Germinal center (tissue), 1 donor: Measurements from ENCODE around the gene SOCS4.
A peak's percentile ranks its signal among the peaks of the same experiment; 100 is the strongest.
"Not testable (repeated sequence)": the region's sequence is repeated elsewhere in the genome, so short reads cannot be mapped to it uniquely, and the experiment has no call there.

Source experiments
- DNase-seq: peaks from one replicate; pipeline ENCODE4 v3.0.0; 2012; ENCODE audit warnings: mixed read lengths, low spot score

SOCS4 gene, protein sequence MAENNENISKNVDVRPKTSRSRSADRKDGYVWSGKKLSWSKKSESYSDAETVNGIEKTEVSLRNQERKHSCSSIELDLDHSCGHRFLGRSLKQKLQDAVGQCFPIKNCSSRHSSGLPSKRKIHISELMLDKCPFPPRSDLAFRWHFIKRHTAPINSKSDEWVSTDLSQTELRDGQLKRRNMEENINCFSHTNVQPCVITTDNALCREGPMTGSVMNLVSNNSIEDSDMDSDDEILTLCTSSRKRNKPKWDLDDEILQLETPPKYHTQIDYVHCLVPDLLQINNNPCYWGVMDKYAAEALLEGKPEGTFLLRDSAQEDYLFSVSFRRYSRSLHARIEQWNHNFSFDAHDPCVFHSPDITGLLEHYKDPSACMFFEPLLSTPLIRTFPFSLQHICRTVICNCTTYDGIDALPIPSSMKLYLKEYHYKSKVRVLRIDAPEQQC

DNA sequence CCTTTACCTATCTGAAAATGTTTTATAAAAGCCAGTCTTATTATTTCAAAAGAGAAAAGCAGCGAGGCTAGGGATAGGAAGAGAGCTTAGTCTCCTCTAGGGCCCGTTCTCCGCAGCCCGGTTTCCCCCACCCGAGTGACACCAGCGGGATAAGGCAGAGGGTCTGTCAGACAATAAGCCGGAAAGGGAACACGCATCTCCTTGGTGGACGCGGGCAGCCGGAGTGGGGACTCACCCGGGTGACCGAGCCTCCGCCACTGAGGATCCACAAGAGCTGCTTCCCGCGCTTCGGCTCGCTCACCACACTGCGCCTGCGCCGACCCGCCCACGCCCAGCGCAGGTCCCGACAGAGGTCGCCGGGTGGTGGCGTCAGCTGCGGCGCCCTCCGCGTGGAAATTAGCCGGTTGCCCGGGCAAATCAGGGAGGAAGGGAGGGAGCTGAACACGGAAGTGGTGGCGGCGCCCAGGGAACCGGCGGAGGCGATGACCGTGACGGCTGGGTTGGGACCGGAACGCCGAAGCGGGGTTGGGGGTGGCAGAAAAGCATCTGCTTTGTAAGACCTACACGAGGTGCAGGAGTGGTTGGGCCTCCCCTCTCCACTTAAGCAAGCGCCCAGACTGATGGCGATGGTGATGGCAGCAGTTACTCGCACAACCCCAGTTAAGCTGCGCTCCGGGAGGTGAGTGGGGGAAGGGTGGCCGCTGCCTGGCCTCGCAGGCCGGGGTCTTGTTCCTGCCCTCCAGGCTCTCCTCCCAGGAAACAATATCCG is at the start of gene SOCS4, which contains the start of gene WDHD1:
TSS of gene SOCS4 (plus strand) at position 444 of the 769 bp plus-strand sequence. CDS start 15,806 bp downstream, outside the sequence.
TSS of gene WDHD1 (minus strand) at position 307 of the 769 bp plus-strand sequence. CDS start 312 bp downstream, outside the sequence.
- peak; percentile 93 for DNase-seq

DNA sequence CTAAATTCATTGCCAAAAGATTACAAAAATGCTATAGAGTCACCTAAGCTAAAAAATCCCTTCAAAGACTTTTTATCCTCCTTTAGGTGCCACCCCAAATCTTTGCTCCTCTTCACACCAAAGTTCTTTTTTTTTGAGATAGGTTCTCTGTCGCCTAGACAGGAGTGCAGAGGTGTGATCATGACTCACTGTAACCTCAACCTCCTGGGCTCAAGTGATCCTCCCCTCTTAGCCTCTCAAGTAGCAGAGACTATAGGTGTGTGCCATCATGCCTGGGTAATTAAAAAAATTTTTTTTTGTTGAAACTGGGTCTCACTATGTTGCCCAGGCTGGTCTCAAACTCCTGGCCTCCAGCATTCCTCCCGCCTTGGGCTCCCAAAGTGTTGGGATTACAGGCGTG is 48.0 kb upstream of the SOCS4 start:
- no peak for DNase-seq

DNA sequence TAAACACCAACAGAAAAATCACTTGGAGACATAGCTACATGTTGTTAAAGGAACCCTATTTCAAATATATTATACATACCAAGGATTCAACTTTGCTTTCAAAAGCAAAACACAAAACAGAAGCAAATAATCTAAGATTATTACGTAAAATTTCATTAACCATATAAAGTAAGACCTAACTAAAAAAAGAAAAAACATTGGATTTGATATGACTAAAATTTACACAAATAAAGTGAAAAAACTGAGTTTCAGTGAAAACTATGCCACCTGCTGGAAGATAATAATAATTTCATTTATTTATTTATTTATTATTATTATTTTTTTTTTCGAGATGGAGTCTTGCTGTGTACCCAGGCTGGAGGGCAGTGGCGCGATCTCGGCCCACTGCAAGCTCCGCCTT is 45.3 kb upstream of the SOCS4 start:
- DNase-seq, result no peak

DNA sequence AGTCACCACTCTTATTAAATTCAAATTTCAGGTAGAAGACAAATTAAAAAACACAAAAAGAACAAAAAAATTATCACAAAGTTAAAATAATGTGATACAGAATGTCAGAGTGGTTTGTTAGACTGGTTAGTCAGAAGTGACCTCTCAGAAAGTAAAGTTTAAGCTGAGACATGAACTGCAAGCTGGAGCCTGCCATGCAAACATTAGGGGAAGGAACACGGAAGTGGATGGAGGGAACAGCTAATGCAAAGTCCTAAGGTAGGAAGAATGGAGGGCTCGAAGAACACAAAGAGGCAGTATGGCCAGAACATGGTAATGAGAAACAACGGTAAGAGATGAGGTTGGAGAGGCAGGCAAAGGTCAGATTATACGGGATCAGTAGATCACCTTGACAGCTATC is 41.9 kb upstream of the SOCS4 start:
- no peak for DNase-seq

DNA sequence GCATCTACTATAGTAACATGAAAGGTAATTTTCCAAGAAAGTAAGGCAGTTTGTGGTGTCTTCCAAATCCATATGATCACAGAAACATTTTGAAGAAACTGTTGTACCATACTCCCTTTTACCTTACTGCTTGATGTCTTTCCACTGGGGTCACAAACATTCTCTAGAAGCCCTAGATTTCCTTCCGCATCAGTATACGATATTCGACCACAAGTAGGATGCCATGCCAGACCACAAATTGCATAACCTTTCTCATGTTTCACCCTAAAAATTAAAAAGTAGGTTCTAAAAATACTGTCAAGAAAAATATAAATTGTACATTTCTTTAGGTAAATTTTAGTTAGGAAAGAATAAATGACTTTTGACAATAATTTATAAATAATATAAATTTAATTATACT is 26.7 kb upstream of the SOCS4 start:
- DNase-seq, result no peak

DNA sequence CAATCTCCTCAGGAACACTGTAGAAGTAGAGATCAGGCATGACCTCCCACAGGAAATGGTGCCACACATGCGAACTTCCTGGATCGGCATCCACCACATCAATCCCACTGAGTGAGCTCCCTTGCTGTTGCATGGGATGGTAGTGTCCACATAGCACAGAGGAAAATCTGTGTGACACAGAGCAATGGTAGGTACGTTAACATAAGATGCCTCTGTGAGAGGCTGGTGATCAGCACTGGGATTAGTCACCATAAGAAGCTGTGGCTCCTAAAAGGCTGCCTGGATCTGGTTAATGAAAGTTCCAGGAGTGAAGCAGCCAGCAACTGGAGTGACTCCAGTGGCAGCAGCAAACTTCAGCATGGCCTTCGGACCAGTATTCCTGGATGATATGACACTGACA is 22.0 kb upstream of the SOCS4 start:
- DNase-seq, result no peak

DNA sequence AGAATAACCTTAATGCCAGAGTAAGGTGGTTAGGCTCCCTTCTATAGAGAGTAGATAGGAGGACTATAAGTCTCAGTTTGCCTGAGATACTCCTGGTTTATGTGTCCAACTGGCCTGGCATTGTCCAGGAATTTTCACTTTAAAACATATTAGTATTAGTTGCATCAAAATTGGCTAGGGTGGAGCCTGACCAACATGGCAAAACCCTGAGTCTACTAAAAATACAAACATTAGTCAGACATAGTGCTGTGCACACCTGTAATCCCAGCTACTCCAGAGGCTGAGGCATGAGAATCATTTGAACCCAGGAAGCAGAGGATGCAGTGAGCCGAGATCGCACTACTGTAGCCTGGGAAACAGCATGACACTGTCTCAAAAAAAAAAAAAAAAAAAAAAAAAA is 12.0 kb upstream of the SOCS4 start:
- no peak for DNase-seq

DNA sequence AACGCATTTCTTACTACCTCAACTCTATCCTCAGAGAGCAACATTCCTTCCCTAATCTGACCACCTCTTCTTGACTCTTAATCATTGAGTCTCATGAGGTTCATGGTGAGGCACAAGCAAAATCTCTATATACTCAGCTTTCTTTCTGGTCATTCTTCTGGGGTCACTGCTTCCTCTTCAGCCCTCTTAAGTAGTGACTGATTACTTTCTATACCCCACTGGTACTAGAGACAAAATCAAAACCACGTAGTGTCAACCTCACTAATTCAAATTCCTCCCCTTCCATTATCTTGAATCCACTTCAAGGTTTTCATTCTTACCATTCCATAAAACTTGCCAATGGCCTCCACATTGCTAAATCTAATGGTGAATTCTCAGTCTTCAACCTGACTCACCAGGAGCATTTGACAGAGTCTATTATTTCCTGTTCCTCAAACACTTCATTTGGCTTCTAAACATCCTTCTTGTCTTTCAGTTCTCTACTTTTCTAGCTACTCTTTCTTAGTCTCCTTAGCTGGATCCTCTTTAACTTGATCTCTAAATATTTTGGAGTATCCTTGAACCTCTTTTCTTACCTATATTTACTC is 7.0 kb upstream of the SOCS4 start:
- DNase-seq, result no peak

DNA sequence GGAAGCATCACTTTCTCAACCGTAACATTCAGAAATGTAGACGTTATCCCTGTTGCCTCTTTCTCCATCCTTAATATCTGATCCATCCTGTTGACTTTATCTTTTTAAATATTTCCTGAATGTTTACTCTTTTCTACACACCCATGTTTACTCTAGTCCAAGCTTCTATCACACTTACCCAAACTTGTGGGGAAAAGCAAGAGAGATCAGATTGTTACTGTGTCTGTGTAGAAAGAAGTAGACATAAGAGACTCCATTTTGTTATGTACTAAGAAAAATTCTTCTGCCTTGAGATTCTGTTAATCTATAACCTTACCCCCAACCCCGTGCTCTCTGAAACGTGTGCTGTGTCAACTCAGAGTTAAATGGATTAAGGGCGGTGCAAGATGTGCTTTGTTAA is 2.7 kb upstream of the SOCS4 start:
- DNase-seq, result not testable (repeated sequence)

DNA sequence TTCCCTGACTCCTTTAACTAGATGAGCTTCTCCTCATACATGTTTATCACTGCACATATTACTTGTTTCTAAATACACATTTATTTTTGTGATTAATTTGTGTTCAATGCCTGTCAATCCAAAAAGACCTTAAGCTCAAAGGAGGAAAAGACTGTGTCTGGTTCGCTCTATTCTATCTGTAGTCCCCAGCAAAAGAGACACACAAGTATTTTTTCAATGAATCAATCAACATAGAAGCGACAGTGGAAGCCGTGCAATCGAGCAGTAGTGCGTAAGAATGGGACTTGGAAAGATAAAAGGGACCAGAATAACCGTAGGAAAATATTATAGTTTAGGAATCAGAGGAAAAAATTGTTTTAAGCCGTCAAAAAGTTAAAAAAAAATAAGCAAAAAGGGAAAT is 1.1 kb upstream of the SOCS4 start:
- no peak for DNase-seq

DNA sequence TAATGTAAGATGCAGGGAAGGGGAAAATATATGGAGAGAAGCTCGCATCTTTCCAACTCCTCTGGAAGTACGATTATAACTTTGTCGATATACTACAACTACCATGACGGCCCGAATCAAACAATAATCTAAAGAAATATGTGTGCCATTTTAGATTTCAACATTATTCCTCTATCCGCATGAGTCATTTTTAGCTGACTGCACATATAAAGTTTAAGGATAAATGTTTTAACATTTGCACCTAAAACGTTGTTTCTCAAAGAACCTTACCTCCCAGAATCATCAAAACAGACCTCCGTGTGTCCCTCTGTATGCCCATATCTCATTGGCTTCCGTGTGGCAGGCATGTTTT is 619 bp upstream of the SOCS4 start:
- DNase-seq, result no peak

DNA sequence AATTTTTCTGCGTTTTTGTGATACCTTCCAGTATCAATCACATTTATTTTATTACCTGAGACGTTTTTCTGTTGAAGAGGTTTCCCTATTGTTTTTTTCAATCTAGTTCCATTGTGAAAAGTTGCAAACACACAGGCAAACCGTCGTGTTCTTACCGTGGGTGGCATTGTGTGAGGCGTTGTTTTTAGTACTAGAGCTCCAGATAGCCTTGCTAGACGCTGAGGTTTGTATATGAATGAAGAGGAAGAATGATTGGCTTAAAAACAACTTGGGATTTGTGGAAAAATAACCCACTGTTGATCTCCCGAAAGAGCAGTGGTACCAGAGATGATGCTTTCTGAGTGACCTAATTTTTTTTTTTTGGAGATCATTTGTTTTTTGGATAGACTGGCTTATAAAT is 1.0 kb downstream of the SOCS4 start:
- DNase-seq, result no peak

DNA sequence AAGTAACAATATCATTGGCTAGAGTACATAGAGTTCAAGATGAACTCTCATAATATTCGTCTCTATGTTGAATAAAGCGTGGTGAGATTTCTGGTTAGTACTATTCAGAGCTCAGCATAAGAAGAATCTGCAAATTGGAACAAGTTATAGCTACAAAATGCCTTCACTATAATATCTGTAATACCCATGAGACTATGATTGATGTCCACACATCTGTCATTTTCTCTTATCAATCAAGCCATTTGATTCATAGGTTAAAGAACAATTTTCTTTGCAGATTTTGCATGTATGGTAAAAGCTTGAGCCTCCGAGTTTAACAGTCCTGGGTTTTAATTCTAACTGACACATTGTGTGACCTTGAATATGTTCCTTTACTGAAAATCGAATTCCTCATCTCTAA is 1.4 kb downstream of the SOCS4 start:
- no peak for DNase-seq

DNA sequence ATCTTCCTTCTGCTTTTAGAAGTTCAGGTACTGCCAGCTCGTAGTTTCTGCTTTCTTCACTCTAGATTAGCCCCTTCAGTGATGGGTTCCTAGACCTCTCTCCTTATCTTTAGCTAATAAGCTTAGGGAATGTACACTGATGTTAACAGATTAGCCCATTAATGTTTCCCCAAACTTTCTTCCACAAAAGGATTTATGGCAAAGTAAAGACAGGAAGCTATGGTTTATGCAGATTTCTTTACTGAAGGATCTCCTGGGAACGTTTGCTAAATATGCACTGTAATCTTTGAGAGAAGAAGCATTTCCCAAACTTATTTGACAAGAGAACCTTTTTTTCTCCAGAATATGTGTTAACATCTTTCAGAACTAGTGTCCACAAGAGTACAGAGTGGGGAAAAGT is 4.2 kb downstream of the SOCS4 start:
- DNase-seq, result no peak

DNA sequence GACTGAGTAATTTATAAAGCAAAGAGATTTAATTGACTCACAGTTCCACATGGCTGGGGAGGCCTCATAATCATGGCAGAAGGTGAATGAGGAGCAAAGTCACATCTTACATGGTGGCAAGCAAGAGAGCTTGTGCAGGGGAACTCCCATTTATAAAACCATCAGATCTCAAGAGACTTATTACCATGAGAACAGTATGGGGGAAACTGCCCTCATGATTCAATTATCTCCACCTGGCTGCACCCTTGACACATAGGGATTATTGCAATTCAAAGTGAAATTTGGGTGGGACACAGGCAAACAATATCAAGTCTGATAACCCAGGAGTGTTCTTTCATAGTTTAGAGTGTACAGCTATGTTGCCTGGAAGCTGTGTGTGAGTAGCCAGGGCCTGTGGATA is 11.0 kb downstream of the SOCS4 start:
- DNase-seq, result not testable (repeated sequence)

DNA sequence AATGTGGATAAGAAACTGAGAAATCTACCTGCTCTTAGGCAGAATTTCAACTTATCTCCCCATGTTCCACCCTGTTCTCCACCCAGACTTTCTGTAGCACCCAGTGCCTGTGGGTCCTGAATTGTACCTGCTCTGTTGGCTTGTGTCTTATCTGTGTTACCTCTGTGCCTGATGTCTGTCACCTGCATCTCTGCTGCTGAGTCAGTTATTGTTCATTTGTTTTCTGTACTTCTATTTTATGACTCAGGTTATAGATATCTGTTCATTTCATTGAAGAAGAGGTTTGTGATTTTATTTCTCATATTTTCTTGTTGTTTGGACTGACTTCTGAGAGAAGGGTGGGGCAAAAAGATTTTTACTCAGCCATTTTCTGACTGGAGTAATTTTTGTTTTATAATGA is 11.7 kb downstream of the SOCS4 start:
- DNase-seq, result no peak

DNA sequence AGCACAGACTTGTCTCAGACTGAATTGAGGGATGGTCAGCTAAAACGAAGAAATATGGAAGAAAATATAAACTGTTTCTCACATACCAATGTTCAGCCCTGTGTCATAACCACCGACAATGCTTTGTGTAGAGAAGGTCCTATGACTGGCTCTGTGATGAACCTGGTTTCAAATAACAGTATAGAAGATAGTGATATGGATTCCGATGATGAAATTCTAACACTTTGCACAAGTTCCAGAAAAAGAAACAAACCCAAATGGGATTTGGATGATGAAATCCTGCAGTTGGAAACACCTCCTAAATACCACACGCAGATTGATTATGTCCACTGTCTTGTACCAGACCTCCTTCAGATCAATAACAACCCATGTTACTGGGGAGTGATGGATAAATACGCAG is 16.5 kb downstream of the SOCS4 start:
- no peak for DNase-seq

DNA sequence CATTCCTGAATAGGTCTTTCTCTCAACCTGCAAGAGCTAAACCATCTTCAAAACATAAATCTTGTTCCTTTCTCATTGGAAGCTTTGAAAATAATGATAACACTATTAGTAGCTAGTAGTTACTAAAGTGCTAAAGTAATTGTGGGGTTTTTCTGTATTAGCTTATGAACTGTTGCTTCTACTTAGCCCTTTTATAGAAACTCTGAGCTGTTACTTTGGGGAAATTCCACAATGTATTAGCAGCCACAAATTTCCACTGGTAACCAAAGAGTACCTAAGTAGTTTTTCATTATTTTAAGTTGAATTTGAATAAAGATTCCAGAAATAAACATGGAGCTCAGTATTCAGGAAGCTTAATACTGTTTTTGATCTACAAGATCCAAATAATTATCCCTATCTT is 18.1 kb downstream of the SOCS4 start:
- no peak for DNase-seq

DNA sequence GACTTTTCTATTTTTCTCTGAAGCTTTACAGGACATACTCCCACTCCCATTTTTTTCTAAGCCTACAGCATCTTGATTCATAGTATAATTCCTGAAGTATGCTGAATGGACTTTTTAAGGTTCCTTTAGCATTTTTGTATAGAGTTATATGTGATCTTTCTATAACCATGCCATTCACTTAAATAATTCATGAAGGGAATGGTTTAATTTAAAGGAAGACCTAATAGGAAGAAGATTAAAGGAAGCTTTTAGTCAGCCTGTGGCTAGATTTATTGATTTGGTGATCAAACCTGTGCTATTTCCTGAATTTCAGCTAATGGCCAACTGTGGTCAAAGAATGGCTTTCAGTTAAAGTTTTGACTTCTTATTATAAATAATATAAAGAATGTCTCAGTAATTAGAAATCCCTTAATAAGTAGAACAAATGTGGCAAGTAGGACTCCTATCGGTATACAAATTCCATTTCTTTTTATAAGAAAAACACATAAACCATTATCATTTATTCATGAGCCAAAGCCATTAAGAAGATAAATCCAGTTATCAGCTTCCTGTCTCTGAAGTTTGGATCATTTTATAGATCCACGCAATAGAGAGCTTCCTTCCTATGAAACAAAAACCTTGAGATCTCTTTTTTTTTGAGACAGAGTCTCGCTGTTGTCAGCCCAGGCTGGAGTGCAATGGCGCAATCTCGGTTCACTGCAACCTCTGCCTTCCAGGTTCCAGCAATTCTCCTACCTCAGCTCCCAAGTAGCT is 20.4 kb downstream of the SOCS4 start:
- DNase-seq, result no peak

DNA sequence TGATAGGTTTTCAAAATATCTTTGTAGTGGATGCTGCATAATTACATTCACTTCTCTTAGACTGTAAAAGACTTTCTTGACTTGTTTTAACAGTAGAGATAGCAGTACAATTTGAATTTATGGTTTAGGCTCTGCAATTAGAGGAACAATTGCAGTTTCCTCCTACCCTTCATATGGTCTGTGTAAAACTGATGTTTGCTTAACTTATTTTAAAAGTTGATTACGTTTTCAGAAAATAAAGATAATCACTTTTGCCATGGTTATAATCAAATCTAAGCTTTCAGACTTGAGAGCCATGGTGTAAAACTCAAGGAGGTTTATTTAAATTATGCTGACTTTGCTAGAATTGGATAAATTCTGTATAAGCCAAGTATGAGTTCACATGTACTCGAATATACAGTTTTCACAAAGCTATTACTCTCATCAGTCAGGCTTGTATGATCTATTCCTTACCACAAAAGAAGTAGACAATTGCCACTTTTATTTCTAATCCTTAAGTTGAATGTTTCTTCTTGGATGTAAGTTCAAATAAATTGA is 21.9 kb downstream of the SOCS4 start:
- no peak for DNase-seq

DNA sequence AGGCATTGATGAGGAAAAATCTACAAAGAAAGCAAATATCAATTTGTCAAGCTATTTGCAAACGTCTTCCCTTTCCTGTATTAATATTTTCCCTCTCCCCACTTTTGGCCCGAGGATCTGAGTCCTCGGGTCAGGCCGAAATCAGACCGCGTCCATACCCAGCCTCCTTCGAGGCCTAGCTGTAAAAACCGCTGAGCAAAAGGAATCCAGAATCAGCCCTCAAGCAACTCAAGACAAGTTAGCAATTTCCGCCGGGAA is 24.1 kb downstream of the SOCS4 start:
- DNase-seq, result no peak
